GM12892 (cell line): Measurements from ENCODE around the gene PLXNB2.

Experiments used
- POLR2A ChIP-seq: IDR thresholded peaks from 2 replicates; pipeline ENCODE4 v1.6.1; 2011; ENCODE audit warnings: low read depth, low read length, control low read depth
- POLR2AphosphoS5 ChIP-seq: IDR thresholded peaks from 2 replicates; pipeline ENCODE4 v1.6.1; 2011; ENCODE audit warnings: low read depth, low read length, control low read depth
- TAF1 ChIP-seq: IDR thresholded peaks from 2 replicates; pipeline ENCODE4 v1.6.1; 2011; ENCODE audit warnings: low read depth, mild to moderate bottlenecking, control low read depth, low read length, borderline replicate concordance

- TF ChIP-seq POLR2A (no peak), POLR2AphosphoS5 (no peak), TAF1 (no peak)
These were observed 25.5 kb downstream of the PLXNB2 start for GRCh38 chr22:50281957-50282356.
